HEK293T (cell line): ENCODE results near the gene NTPCR.

Experiments
- CTCF ChIA-PET: fragments of 350-600 bp; formaldehyde crosslinking; extraction: SDS; loops from one replicate; lab custom pipeline; 2021; ENCODE audit warnings: antibody characterized with exemption, inconsistent platforms; lab: Yijun Ruan, JAX
- POLR2A ChIA-PET: fragments of 350-600 bp; formaldehyde crosslinking; extraction: SDS; loops from one replicate; lab custom pipeline; 2020; ENCODE audit warnings: antibody characterized with exemption, inconsistent platforms; lab: Yijun Ruan, JAX
- DNase-seq: peaks from one replicate; pipeline ENCODE4 v3.0.0; 2012; ENCODE audit warnings: mixed read lengths; ENCODE audit errors: extremely low spot score
- ARNT ChIP-seq: fragments of 450-650 bp; IDR thresholded peaks from 2 replicates; pipeline ENCODE4 v1.6.1; 2017; ENCODE audit warnings: mild to moderate bottlenecking
- BHLHE40 ChIP-seq: fragments of 450-650 bp; IDR thresholded peaks from 2 replicates; pipeline ENCODE4 v1.6.1; 2016; ENCODE audit warnings: mild to moderate bottlenecking, moderate library complexity, borderline replicate concordance
- CTBP1 ChIP-seq: fragments of 450-650 bp; IDR thresholded peaks from 2 replicates; pipeline ENCODE4 v1.6.1; 2016; ENCODE audit warnings: borderline replicate concordance
- ELF4 ChIP-seq: fragments of 450-650 bp; IDR thresholded peaks from 2 replicates; pipeline ENCODE4 v1.6.1; 2017; ENCODE audit warnings: antibody characterized with exemption
- FOXA1 ChIP-seq: fragments of 450-650 bp; IDR thresholded peaks from 2 replicates; pipeline ENCODE4 v1.6.1; 2016; ENCODE audit warnings: mild to moderate bottlenecking
- FOXK2 ChIP-seq: fragments of 450-650 bp; IDR thresholded peaks from 2 replicates; pipeline ENCODE4 v1.6.1; 2016; ENCODE audit warnings: mild to moderate bottlenecking
- FOXM1 ChIP-seq: fragments of 450-650 bp; IDR thresholded peaks from 2 replicates; pipeline ENCODE4 v1.6.1; 2017; ENCODE audit warnings: mild to moderate bottlenecking, borderline replicate concordance
- HDGF ChIP-seq: fragments of 450-650 bp; IDR thresholded peaks from 2 replicates; pipeline ENCODE4 v1.6.1; 2017; ENCODE audit warnings: antibody characterized with exemption, borderline replicate concordance
- L3MBTL2 ChIP-seq: fragments of 450-650 bp; conservative IDR thresholded peaks from 2 replicates; pipeline ENCODE4 v1.6.1; 2016; ENCODE audit warnings: mild to moderate bottlenecking
- LEF1 ChIP-seq: fragments of 450-650 bp; IDR thresholded peaks from 2 replicates; pipeline ENCODE4 v1.6.1; 2017; ENCODE audit warnings: mild to moderate bottlenecking, borderline replicate concordance
- NFRKB ChIP-seq: fragments of 450-650 bp; IDR thresholded peaks from 2 replicates; pipeline ENCODE4 v1.6.1; 2016; ENCODE audit warnings: mild to moderate bottlenecking, moderate library complexity
- SP1 ChIP-seq: fragments of 450-650 bp; IDR thresholded peaks from 2 replicates; pipeline ENCODE4 v1.6.1; 2017
- SUZ12 ChIP-seq: fragments of 450-650 bp; IDR thresholded peaks from 2 replicates; pipeline ENCODE4 v1.6.1; 2016; ENCODE audit warnings: mild to moderate bottlenecking
- TARDBP ChIP-seq: fragments of 450-650 bp; IDR thresholded peaks from 2 replicates; pipeline ENCODE4 v1.6.1; 2016
- ZNF384 ChIP-seq: fragments of 450-650 bp; IDR thresholded peaks from 2 replicates; pipeline ENCODE4 v1.6.1; 2016
- TF ChIP-seq, protein P1 (sequence below): fragments of 450-650 bp; IDR thresholded peaks from 2 replicates; pipeline ENCODE4 v1.6.1; 2016

NTPCR gene

DNA sequence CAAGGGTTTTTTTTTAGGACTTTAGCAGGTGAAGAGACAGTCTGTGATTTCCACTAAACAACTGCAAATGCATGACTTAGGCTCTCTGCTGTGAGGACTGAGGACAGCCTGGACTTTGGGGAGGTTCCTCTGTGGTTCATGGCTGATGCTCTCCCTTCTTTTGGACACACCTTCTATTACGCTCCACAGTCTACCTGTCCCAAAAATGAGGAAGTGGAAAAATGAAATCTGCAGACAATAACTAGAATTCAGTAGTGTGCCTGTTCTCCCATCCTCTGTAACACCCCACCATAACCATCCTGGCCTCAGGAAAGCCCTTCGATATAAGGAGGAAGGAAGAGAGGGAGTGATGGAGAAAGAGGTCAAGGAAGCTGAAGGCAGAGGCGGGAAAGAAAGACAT is 68.7 kb downstream of the NTPCR start:
- ChIA-PET CTCF (no interaction called here), POLR2A (no interaction called here)
- no peak for TF ChIP-seq L3MBTL2
- no peak for TF ChIP-seq ELF4
- no peak for TF ChIP-seq LEF1
- DNase-seq = no peak

DNA sequence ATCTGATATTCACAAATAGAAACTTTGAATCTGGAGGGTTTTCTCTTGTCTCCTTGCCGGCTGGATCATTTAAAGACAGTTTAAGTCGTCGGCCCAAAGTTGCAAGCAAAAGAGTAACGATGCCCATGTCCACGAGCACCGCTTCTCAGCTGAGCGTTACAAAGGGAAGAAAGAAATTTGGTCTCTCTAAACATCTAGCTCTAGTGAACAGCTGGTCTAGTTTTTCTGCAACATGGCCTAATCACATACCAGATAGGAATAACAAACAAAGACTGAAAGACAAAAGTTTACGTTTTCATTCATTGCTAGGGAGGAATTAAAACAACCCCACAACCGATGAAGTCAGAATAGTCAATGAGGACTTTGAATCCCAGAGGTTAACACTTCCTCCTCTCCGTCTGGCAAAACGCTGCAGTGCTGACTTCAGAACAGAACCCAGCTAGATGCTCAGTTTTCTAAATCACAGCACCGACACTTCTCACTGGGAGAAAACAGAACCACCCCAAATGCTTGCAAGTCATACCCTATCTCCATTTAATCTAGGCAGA is 69.4 kb downstream of the NTPCR start:
- TF ChIP-seq FOXM1 = no peak
- no peak for TF ChIP-seq ZNF384
- no peak for TF ChIP-seq LEF1
- no peak for TF ChIP-seq BHLHE40
- no peak for TF ChIP-seq HDGF
- ChIA-PET POLR2A (no interaction called here), CTCF (interaction anchor here (0.7 kb wide), 1 partner anchor 544 kb away, joined by 3 read pairs; no protein-coding TSS in a partner anchor)
- no peak for DNase-seq

DNA sequence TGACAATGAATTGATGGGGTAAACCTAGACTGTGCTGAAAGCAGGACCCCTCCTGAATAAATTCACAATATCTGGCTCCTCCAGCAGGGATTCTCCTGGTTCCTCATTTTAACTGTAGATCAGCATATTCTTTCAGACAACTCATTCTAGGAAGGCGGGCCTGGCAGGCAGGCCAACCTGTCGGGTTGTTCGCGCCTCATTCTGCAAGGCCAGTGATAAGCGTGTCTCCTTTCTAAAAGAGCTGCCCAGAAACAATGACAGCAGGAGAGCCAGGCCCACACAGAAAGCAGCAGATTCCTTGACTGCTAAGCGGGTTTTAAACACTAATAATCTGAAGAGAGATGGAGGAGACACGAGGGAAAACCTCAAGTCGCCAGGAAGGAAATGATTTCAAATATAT is 70.0 kb downstream of the NTPCR start:
- TF ChIP-seq CTBP1 (no peak), ELF4 (no peak), ZNF384 (no peak), FOXA1 (no peak), SUZ12 (no peak), NFRKB (no peak)
- TF ChIP-seq, protein P1, sequence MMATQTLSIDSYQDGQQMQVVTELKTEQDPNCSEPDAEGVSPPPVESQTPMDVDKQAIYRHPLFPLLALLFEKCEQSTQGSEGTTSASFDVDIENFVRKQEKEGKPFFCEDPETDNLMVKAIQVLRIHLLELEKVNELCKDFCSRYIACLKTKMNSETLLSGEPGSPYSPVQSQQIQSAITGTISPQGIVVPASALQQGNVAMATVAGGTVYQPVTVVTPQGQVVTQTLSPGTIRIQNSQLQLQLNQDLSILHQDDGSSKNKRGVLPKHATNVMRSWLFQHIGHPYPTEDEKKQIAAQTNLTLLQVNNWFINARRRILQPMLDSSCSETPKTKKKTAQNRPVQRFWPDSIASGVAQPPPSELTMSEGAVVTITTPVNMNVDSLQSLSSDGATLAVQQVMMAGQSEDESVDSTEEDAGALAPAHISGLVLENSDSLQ = no peak
- DNase-seq = no peak
- ChIA-PET CTCF (no interaction called here), POLR2A (no interaction called here)

DNA sequence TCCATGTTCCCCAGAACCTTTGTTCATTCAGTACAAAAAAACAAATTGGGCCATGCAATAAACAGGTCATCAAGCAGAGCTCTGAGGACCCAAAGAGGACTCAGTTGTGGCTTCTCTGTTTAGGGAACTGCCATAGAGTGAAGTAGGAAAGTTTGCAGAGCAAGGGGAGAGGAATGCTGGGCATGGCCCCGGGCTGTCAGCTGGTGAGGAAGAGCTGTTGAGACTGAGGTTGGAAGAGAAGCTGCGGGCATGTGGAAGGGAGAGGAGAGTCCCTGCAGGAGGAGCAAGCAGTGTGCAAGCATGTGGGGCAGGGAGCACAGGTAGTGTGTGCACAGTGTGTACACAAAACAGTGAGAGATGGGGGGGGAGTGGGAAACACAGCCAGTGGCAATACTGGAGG is 71.8 kb downstream of the NTPCR start:
- POLR2A ChIA-PET = no interaction called here
- TF ChIP-seq, protein P1 = no peak
- no peak for TF ChIP-seq SP1
- TF ChIP-seq ARNT = no peak
- no peak for TF ChIP-seq ZNF384
- no peak for TF ChIP-seq L3MBTL2
- no peak for TF ChIP-seq FOXK2
- no peak for TF ChIP-seq FOXA1
- TF ChIP-seq LEF1 = no peak
- TF ChIP-seq BHLHE40 = no peak
- no peak for TF ChIP-seq HDGF
- TF ChIP-seq TARDBP = no peak
- TF ChIP-seq ELF4 = no peak
- no peak for DNase-seq
- CTCF ChIA-PET = interaction anchor here (0.7 kb wide), 1 partner anchor 40 kb away, joined by 3 read pairs; no protein-coding TSS in a partner anchor

DNA sequence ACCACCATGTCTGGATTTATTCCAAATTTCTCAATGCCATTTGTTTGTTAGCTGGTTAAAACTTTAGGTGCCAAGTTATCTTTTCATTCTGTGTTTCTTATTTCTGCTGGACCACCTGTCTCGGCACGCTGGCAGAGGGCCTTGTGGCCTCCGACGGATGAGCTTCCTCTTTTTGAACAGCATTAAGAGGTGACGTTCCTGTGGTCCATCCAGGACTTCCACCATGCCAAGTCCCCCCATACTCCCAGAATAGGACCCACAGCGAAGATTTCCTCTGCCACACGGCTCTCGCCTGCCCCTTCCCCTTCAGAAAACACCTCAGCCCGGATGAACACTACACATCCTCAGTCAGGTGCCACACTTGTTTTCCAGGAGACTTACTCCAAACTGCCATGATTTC is 73.8 kb downstream of the NTPCR start:
- TF ChIP-seq, protein P1 = no peak
- TF ChIP-seq FOXM1 = no peak
- POLR2A ChIA-PET = no interaction called here
- CTCF ChIA-PET = no interaction called here
- no peak for DNase-seq

DNA sequence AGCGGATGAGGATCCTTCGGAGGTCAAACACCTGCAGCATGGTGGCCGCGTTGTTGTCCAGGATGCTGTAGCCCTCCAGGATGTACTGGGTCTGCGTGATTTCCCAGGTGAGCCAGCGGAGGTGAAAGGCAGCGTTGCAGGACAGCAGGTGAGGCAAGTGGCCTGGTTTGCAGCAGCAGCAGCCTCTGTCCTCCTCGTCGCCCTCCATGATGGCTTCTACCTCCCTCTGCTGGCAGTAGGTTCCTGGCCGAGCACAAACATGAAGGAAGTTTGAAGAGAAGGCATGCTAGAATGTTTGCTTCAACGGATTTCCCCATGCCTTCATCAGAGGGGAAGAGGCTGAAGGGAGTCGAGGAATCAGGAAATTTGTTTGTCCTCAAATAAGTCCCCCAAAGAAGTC is 74.7 kb downstream of the NTPCR start:
- ChIA-PET CTCF (interaction anchor here (0.6 kb wide), 1 partner anchor 71 kb away, joined by 3 read pairs; no protein-coding TSS in a partner anchor), POLR2A (no interaction called here)
- no peak for TF ChIP-seq CTBP1
- TF ChIP-seq HDGF = no peak
- no peak for TF ChIP-seq ELF4
- TF ChIP-seq, protein P1 = no peak
- no peak for TF ChIP-seq FOXA1
- TF ChIP-seq L3MBTL2 = no peak
- no peak for TF ChIP-seq ARNT
- no peak for TF ChIP-seq FOXK2
- TF ChIP-seq FOXM1 = no peak
- TF ChIP-seq TARDBP = no peak
- TF ChIP-seq SP1 = no peak
- no peak for TF ChIP-seq LEF1
- no peak for TF ChIP-seq SUZ12
- TF ChIP-seq ZNF384 = no peak
- TF ChIP-seq NFRKB = no peak
- TF ChIP-seq BHLHE40 = no peak
- DNase-seq = peak; percentile 55

DNA sequence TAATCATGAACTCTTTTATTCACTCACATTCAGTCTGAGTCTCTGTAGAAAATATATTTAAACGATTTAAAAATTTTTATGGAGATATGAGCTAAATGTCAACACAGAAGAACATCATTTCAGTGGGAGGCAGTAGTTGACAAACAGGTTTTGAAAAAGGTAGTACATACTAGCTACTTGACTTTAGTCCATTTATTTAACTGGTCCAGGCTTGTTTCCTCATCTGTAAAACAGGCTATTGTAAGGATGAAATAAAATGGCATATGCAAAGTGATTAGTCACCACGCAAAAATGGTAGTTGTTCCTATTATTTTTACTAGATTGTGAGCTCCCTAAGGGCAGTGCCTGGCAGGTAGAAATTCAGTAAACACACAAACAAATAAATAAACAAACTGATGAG is 75.2 kb downstream of the NTPCR start:
- CTCF ChIA-PET = interaction anchor here (0.6 kb wide), 1 partner anchor 71 kb away, joined by 3 read pairs; no protein-coding TSS in a partner anchor
- POLR2A ChIA-PET = no interaction called here
- TF ChIP-seq L3MBTL2 = no peak
- TF ChIP-seq ZNF384 = no peak
- no peak for TF ChIP-seq FOXK2
- TF ChIP-seq TARDBP = no peak
- no peak for TF ChIP-seq SP1
- TF ChIP-seq NFRKB = no peak
- no peak for DNase-seq
